Measurements from ENCODE around the gene XRCC1. TPM values are rescaled to one million over a fixed set of nuclear protein-coding genes. Genes with fewer than 3 reads are reported as not detected.
"Not testable (repeated sequence)": the region's sequence is repeated elsewhere in the genome, so short reads cannot be mapped to it uniquely, and the experiment has no call there.

XRCC1 gene
- total RNA-seq, 2 experiments from 2014 or later: 47.7 to 50.6 TPM

DNA sequence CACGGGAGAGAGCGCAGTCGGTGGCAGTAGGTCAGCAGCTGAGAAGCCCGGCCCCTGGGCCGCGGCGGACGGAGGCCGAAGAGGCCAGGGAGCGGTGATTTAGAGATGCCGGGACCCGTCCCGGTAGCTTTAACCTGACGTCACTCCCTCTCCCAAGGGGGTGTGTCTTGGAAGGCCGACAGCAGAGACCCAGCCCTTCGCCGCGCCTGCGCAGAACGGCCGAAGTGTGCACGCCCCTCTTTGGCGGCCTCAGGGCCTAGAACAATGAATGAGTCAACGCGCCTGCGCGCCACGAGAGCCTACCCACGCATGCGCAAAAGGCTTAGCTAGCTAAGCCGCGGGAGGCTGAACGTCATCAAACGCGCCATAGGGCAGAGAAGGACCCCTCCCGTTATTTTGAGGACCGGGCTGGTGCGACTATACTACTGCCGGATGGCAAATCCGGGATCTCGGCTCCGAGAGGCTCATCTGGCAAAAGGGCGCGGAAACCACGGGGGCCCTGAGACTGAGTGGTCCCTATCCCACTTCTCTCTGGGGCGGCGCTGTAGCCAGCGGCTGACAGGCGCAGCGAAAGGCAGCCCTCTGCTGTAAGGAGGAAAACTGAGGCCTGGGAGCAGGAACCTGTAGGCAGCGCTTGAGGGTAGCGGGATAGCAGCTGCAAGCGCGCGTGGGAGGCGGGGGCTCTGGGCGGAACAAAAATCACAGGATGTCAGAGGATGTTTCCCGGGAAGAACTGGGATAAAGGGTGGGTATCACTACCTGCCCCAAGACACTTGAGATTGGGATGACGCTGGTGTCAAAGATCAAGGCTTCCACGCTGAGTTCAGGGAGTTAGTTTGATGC, 20.9 kb upstream of the XRCC1 start, which contains the start of the genes IRGQ and ZNF576:
TSS of gene IRGQ (minus strand) at position 136 of the 843 bp plus-strand sequence. CDS start 796 bp downstream, outside the sequence.
TSS of gene ZNF576 (plus strand) at position 597 of the 843 bp plus-strand sequence. CDS start 514 bp downstream, outside the sequence.
- H3K27ac Mint-ChIP-seq: peak within 1 kb of the TSS; percentile 90
- peak within 1 kb of the TSS; percentile 94 for H3K4me3 Mint-ChIP-seq
- H3K4me1 Mint-ChIP-seq: peaks cover 29% of the 10 kb centered on the region
- peak; percentile 100 for DNase-seq
- H3K36me3 Mint-ChIP-seq: peaks cover 6% of the 10 kb centered on the region
- CTCF ChIA-PET: interaction anchor here (0.5 to 6.4 kb wide), 20 partner anchors 14 to 1272 kb away, joined by 3 to 173 read pairs (median 10); partner anchors contain the start of genes ETHE1, PHLDB3, PINLYP and XRCC1
- no peaks in the 10 kb centered on the region for H3K27me3 Mint-ChIP-seq
- ATAC-seq: peak; percentile 88
- no peaks in the 10 kb centered on the region for H3K9me3 Mint-ChIP-seq (ENCODE audit: low read depth)

DNA sequence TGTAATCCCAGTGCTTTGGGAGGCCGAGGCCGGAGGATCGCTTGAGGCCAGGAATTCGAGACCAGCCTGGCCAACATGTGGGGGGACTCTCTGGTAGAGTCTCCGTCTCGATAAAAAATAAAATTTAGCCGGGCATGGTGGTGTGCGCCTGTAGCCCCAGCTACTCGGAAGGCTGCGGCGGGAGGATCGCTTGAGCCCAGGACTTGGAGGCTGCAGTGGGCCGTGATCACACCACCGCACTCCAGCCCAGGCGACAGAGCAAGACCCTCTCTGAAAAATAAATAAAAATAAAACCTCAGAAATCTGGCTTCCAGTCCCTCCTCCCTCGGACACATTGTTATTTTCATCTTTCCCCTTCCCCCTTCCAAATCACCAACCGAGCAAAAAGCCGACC, 20.3 kb upstream of the XRCC1 start:
- Mint-ChIP-seq H3K27ac (peak overlapping the region; percentile 90), H3K4me3 (peak overlapping the region; percentile 94), H3K9me3 (ENCODE audit: low read depth) (no peaks in the 10 kb centered on the region), H3K27me3 (no peaks in the 10 kb centered on the region), H3K4me1 (peaks cover 29% of the 10 kb centered on the region), H3K36me3 (peaks cover 6% of the 10 kb centered on the region)
- CTCF ChIA-PET: interaction anchor here (1.0 to 6.4 kb wide), 20 partner anchors 13 to 214 kb away, joined by 3 to 173 read pairs (median 14); partner anchors contain the start of genes ETHE1, PHLDB3, PINLYP and XRCC1
- ATAC-seq (peak; percentile 20), DNase-seq (no peak)

DNA sequence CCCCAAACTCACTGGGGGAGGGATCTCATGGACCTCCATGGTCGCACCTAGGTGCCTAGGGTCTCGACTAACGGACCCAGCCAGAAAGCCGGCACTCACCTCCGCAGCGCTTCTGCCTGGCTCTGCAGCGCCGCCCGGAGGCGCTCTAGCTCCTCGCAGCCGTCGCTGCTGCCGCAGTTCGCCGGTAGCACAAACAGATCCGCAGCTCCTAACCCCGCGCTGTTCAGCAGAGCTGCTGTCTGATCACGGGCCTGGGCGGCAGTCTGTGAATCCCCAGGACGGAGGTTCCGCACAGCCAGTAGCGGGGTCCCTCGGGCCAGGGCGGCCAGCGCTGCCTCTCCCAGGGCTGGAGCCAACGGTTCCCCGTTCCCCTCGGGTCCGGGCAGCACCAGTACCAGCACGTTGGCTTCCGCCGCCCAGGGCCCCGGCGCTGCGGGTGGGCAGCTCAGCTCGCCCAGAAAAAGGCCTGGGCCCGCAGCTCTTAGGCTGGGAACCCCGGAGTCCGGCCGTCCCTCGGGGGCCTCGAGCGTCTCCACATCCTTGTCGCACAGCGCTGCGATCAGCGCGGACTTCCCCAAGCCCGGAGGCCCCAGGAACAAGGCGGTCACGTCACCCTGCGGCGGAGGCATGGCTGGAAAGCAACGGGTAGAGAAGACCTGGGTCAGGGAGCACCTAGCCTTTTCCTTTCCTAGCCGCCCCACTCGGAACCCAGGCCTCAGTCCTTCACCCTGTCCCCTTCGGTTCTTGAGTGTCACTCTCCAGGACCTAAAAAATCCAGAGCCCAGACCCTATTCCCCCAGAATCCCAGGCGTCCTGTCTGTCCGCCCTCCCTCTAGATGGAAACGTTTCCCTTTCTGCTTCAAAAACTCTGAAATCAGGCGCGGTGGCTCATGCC, 19.6 kb upstream of the XRCC1 start:
- peak; percentile 52 for ATAC-seq
- CTCF ChIA-PET: interaction anchor here (0.8 to 6.4 kb wide), 34 partner anchors 12 to 215 kb away, joined by 3 to 173 read pairs (median 5); partner anchors contain the start of genes ETHE1, PHLDB3, PINLYP and XRCC1
- Mint-ChIP-seq H3K27me3 (no peaks in the 10 kb centered on the region), H3K4me3 (peak overlapping the region; percentile 94), H3K4me1 (peaks cover 33% of the 10 kb centered on the region), H3K9me3 (ENCODE audit: low read depth) (no peaks in the 10 kb centered on the region), H3K36me3 (peaks cover 6% of the 10 kb centered on the region), H3K27ac (peak overlapping the region; percentile 90)
- DNase-seq: peak; percentile 83

DNA sequence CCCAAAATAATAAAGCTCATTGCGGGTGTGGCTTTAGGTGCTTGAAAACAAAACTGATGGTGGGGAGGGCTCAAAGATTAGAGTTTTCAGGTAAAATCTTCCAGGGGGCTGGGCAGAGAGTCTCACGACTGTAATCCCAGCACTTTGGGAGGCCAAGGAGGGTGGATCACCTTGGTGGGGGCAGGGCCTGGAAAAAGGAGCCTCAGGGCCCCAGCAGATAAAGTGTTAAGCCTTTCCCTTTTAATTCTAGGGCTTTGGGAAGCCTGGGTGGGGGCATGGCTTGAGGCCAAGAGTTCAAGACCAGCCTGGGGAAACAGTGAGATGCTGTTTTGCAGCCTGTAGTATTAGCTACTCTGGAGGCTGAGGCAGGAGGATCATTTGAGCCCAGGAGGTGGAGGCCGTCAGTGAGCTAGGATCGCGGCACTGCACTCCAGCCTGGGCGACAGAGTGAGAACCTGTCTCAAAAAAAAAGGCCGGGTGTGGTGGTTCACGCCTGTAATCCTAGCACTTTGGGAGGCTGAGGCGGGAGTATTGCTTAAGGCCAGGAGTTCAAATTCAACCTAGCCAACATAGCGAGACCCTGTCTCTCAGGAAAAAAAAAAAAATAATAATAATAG, 18.9 kb upstream of the XRCC1 start:
- ATAC-seq: no peak
- Mint-ChIP-seq H3K27me3 (no peaks in the 10 kb centered on the region), H3K4me1 (peaks cover 37% of the 10 kb centered on the region), H3K27ac (peak overlapping the region; percentile 63), H3K4me3 (peak overlapping the region; percentile 39), H3K36me3 (peaks cover 9% of the 10 kb centered on the region), H3K9me3 (ENCODE audit: low read depth) (no peaks in the 10 kb centered on the region)
- no peak for DNase-seq
- CTCF ChIA-PET: interaction anchor here (0.7 to 6.4 kb wide), 34 partner anchors 12 to 216 kb away, joined by 3 to 173 read pairs (median 5); partner anchors contain the start of genes ETHE1, PHLDB3, PINLYP and XRCC1

DNA sequence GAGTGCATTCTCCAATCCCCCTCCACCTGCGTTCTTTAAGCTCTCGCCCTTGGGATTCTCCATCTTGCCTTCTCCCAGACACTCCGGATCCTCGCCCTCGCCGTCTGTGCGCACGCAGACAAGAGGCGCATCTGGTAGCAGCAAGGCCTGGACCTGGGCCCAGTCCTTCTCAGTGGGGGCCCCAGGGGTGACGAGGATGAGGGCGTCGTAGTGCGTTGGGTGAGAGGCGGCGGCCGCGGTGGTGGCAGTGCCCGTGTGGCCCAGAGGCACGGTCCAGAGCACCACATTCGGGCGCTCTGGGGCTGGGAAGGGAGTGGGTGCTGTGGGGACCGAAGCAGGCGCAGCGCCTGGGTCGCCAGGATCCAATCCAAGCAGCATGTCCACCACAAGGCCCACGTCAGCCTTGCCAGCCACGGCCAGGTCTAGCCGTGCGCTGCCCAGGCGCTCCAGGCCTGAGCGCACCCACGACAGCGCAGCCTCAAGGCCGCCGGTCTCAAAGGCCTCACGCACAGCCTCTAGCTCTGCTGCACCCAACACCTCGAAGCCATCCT, 17.5 kb upstream of the XRCC1 start:
- DNase-seq (no peak), ATAC-seq (no peak)
- H3K4me1 Mint-ChIP-seq: peaks cover 33% of the 10 kb centered on the region
- no peak overlapping the region for H3K4me3 Mint-ChIP-seq
- no peak overlapping the region for H3K27ac Mint-ChIP-seq
- peaks cover 11% of the 10 kb centered on the region for H3K36me3 Mint-ChIP-seq
- H3K9me3 Mint-ChIP-seq (ENCODE audit: low read depth): no peaks in the 10 kb centered on the region
- no peaks in the 10 kb centered on the region for H3K27me3 Mint-ChIP-seq
- CTCF ChIA-PET: interaction anchor here (2.9 to 6.4 kb wide), 5 partner anchors 18 to 75 kb away, joined by 9 to 173 read pairs (median 23); partner anchors contain the start of genes PINLYP and XRCC1

DNA sequence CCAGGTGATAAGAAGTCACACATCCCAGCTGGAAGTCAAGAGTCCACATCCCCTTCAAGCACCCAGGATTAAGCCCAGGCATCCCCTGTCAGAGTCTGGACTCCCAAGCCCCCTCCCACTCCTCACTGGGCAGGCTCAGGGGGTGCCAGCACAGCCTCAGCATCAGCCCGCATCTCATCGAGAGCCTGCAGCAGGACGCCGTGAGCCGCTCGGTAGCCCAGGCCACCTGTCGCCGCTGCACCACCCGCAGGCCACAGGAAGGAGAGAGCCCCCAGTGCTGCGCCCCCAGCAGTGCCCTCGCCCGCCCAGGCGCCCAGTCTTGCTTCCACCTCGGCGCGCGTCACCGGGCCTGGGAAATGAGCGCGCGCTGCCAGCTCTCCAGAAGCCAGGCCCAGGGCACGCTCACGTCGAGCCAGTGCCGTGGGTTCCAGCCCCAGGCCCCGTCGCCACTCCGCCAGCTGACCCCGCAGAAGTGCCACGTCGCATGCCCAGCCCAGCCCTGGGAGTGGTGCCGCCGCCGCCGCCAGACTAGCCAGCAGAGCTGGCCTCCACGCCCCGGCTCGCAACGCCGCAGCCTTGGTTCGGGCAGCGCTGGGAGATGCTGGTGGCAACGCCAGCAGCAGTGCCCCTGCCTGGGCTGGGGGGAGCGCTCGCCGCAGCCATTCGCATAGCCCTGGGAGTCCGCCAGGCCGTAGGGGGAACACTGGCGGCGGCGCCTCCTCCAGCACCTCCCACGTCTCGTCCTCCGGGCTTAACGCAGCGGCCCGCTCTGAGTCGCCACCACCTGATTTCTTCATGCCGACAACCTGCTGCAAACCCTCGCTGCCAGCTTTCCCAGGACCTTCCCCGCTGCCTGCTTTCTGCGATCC, 16.8 kb upstream of the XRCC1 start:
- CTCF ChIA-PET: interaction anchor here (0.9 to 6.4 kb wide), 2 partner anchors 10 to 36 kb away, joined by 4 to 173 read pairs; no protein-coding TSS in a partner anchor
- no peaks in the 10 kb centered on the region for H3K9me3 Mint-ChIP-seq (ENCODE audit: low read depth)
- DNase-seq (no peak), ATAC-seq (no peak)
- no peaks in the 10 kb centered on the region for H3K27me3 Mint-ChIP-seq
- peaks cover 26% of the 10 kb centered on the region for H3K4me1 Mint-ChIP-seq
- no peak overlapping the region for H3K27ac Mint-ChIP-seq
- peaks cover 11% of the 10 kb centered on the region for H3K36me3 Mint-ChIP-seq
- no peak overlapping the region for H3K4me3 Mint-ChIP-seq

DNA sequence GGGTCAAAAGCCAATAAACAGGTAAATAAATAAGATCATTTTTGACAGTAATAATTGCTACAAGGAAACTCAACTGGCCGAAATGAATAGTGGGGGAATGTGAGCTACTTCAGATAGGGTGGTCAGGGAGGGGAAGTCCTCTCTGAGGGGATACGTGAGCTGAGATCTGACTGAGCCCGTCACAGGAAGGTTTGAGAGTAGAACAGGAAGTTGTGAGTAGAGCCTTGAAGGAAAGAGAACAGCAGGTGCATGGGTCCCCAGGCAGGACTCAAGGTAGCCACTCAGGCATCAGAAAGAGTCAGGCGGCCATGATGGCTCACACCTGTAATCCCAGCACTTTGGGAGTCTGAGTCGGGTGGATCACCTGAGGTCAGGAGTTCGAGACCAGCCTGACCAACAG, 14.4 kb upstream of the XRCC1 start:
- Mint-ChIP-seq H3K9me3 (ENCODE audit: low read depth) (no peaks in the 10 kb centered on the region), H3K27me3 (no peaks in the 10 kb centered on the region), H3K36me3 (peaks cover 21% of the 10 kb centered on the region), H3K4me1 (peaks cover 26% of the 10 kb centered on the region), H3K27ac (peak overlapping the region; percentile 72), H3K4me3 (no peak overlapping the region)
- ATAC-seq: no peak
- CTCF ChIA-PET: interaction anchor here (0.7 to 2.7 kb wide), 3 partner anchors 31 to 143 kb away, joined by 3 to 14 read pairs (median 11); no protein-coding TSS in a partner anchor
- no peak for DNase-seq

DNA sequence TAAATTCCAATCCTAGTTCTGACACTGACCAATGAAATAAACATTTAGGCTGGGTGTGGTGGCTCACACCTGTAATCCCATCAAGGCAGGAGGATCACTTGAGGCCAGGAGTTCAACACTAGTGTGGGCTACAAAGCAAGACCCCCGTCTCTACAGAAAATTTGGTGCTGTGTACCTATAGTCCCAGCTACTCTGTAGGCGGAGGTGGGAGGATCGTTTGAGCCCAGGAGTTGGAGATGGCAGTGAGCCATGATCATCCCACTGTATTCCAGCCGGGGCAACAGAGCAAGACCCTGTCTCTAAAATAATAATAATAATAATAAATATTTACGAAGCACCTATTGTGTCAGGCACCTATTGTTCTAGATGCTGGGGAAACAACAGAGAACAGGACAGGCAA, 13.9 kb upstream of the XRCC1 start:
- no peaks in the 10 kb centered on the region for H3K9me3 Mint-ChIP-seq (ENCODE audit: low read depth)
- CTCF ChIA-PET: interaction anchor here (0.7 to 2.7 kb wide), 3 partner anchors 30 to 142 kb away, joined by 3 to 14 read pairs (median 11); no protein-coding TSS in a partner anchor
- peak overlapping the region; percentile 72 for H3K27ac Mint-ChIP-seq
- H3K27me3 Mint-ChIP-seq: no peaks in the 10 kb centered on the region
- no peak for DNase-seq
- peaks cover 24% of the 10 kb centered on the region for H3K36me3 Mint-ChIP-seq
- H3K4me3 Mint-ChIP-seq: no peak overlapping the region
- ATAC-seq: no peak
- H3K4me1 Mint-ChIP-seq: peaks cover 25% of the 10 kb centered on the region

DNA sequence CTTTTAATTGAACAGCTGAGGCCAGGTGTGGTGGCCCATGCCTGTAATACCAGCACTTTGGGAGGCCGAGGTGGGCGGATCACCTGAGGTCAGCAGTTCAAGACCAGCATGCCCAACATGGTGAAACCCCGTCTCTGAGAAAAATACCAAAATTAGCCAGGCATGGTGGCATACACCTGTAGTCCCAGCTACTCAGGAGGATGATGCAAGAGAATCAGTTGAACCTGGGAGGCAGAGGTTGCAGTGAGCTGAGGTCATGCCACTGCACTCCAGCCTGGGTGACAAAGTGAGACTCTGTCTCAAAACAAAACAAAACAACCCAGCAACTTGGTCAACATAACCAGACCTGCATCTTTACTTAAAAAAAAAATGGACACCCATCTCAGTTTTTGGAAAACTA, 11.7 kb upstream of the XRCC1 start:
- CTCF ChIA-PET; H3K27ac Mint-ChIP-seq; H3K9me3 Mint-ChIP-seq (ENCODE audit: low read depth); ATAC-seq; H3K27me3 Mint-ChIP-seq; DNase-seq; H3K4me3 Mint-ChIP-seq: not testable (repeated sequence)
- peaks cover 34% of the 10 kb centered on the region for H3K4me1 Mint-ChIP-seq
- H3K36me3 Mint-ChIP-seq: peaks cover 21% of the 10 kb centered on the region

DNA sequence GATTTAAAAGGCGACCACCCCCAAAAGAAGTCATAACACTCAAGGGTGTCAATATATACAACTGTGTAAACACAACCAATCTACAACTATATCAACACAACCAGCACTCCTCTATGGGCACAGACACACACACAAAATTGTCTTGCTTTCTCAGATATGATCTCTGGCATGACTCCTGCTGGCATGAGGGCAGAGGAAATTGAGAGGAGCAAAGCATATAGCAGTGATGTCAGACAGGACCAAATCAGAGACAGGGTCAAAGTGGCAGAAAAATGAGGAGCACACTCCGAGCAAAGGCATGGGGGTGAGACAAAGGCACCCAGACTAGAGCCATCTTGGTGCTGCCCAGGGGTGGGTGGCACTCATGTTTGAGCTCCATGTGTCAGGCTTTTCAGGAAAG, 11.0 kb upstream of the XRCC1 start:
- DNase-seq: no peak
- no peaks in the 10 kb centered on the region for H3K27me3 Mint-ChIP-seq
- CTCF ChIA-PET: interaction anchor here (7.9 kb wide), 1 partner anchor 9 kb away, joined by 53 read pairs; the partner anchor contains the start of gene IRGQ
- H3K9me3 Mint-ChIP-seq (ENCODE audit: low read depth): no peaks in the 10 kb centered on the region
- H3K4me1 Mint-ChIP-seq: peaks cover 40% of the 10 kb centered on the region
- H3K36me3 Mint-ChIP-seq: peaks cover 21% of the 10 kb centered on the region
- H3K4me3 Mint-ChIP-seq: no peak overlapping the region
- ATAC-seq: no peak
- H3K27ac Mint-ChIP-seq: no peak overlapping the region

DNA sequence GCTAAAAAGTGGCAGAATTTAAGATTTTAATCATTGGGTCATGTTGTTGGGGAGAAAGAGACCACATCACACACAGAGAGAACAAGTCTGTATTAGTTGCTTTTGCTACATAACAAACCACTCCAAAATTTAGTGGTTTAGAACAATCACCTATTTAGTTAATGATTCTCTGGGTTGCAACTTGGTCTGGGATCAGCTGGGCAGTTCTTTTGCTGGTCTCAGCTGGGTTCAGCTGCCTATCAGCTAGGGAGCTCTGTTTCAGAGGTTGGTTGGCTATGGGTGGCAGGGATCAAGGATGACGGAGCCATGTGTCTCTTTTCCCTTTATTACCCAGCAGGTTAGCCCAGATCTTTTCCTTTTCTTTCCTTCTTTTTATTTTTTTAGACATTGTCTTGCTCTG, 9.2 kb upstream of the XRCC1 start:
- Mint-ChIP-seq H3K27ac (peak overlapping the region; percentile 83), H3K36me3 (peaks cover 18% of the 10 kb centered on the region), H3K4me3 (no peak overlapping the region), H3K4me1 (peaks cover 45% of the 10 kb centered on the region), H3K9me3 (ENCODE audit: low read depth) (no peaks in the 10 kb centered on the region), H3K27me3 (no peaks in the 10 kb centered on the region)
- no peak for ATAC-seq
- DNase-seq: no peak
- CTCF ChIA-PET: interaction anchor here (0.8 to 7.9 kb wide), 7 partner anchors 10 to 138 kb away, joined by 3 to 53 read pairs (median 4); partner anchors contain the start of gene IRGQ
